Measurements from ENCODE around the gene TET3. TPM values are rescaled to one million over a fixed set of nuclear protein-coding genes. Genes with fewer than 3 reads are reported as not detected.

TET3 gene
- polyA plus RNA-seq, 1 of the 3 experiments (the other 2 are of a cell fraction) = 1.6 TPM

- TF ChIP-seq USF2 (IDR thresholded peaks at IDR 0.05; ENCODE audit: borderline replicate concordance, low read depth, low read length) (no peak), ELF1 (IDR thresholded peaks at IDR 0.05) (no peak), RFX5 (IDR thresholded peaks at IDR 0.05; ENCODE audit: low read length) (no peak), JUND (IDR thresholded peaks at IDR 0.05) (no peak), SMC3 (IDR thresholded peaks at IDR 0.05; ENCODE audit: low read depth, low read length) (no peak), RCOR1 (IDR thresholded peaks at IDR 0.05; ENCODE audit: low read length) (no peak), YY1 (IDR thresholded peaks at IDR 0.05; ENCODE audit: low read depth) (no peak), USF1 (IDR thresholded peaks at IDR 0.05; ENCODE audit: borderline replicate concordance, low read depth) (no peak), IRF3 (IDR thresholded peaks at IDR 0.05; ENCODE audit: low read depth, low read length) (no peak), FOXJ3 (CRISPR knock-in tag; IDR thresholded peaks at IDR 0.05) (no peak)
Observed at GRCh38 chr2:73956218-73956865, 28.4 kb upstream of the TET3 start (continued).

GRCh38 chr2:73961274-73961673 lies 23.4 kb upstream of the TET3 start:
- no peaks in the 10 kb centered on the region for H3K9me2 ChIP-seq
- H3K27ac ChIP-seq (ENCODE audit: low read depth in 2 of 2, low read length in 1 of 2) = no peak overlapping the region
- H3K4me2 ChIP-seq = no peak overlapping the region
- POLR2A ChIA-PET = no interaction called here
- H2AFZ ChIP-seq (ENCODE audit: low read depth) = no peak overlapping the region
- no peaks in the 10 kb centered on the region for H3K4me1 ChIP-seq (ENCODE audit: control insufficient read depth in 1 of 2, insufficient read depth in 2 of 2, low read depth in 1 of 2, low read length in 1 of 2)
- no peaks in the 10 kb centered on the region for H3K27me3 ChIP-seq (ENCODE audit: insufficient read depth)
- no peak overlapping the region for H3K4me3 ChIP-seq (ENCODE audit: low read depth in 2 of 2, low read length in 1 of 2)
- WGBS (ENCODE audit: low lambda C conversion rate) = 96% methylated on average over 4 of the region's 4 CpGs
- H4K20me1 ChIP-seq (ENCODE audit: insufficient read depth) = no peaks in the 10 kb centered on the region
- peaks cover 9% of the 10 kb centered on the region for H3F3A ChIP-seq (replicated peaks; ENCODE audit: insufficient read depth)
- no peaks in the 10 kb centered on the region for H3K9me3 ChIP-seq
- CTCF ChIA-PET = interaction anchor here (1.5 kb wide), 1 partner anchor 137 kb away, joined by 3 read pairs; no protein-coding TSS in a partner anchor
- TF ChIP-seq MEF2A (IDR thresholded peaks at IDR 0.05; ENCODE audit: borderline replicate concordance, low read depth) (no peak), IRF3 (IDR thresholded peaks at IDR 0.05; ENCODE audit: low read depth, low read length) (no peak), GATA2 (CRISPR knock-in tag; IDR thresholded peaks at IDR 0.05) (no peak), TEAD4 (IDR thresholded peaks at IDR 0.05; ENCODE audit: borderline replicate concordance, insufficient read depth) (no peak), FOXM1 (IDR thresholded peaks at IDR 0.05; ENCODE audit: low read depth) (no peak), ELF1 (IDR thresholded peaks at IDR 0.05) (no peak)
- H3K79me2 ChIP-seq (ENCODE audit: insufficient read depth) = no peaks in the 10 kb centered on the region
- H3K9ac ChIP-seq = no peak overlapping the region
- DNase-seq = no peak
- peaks cover 25 to 28% of the 10 kb centered on the region in 2 experiments for H3K36me3 ChIP-seq (replicated peaks in 1 of 2; ENCODE audit: control insufficient read depth in 1 of 2, insufficient read depth in 2 of 2, low read length in 1 of 2)
